ENCODE measurements around the gene SMIM9.

DNA sequence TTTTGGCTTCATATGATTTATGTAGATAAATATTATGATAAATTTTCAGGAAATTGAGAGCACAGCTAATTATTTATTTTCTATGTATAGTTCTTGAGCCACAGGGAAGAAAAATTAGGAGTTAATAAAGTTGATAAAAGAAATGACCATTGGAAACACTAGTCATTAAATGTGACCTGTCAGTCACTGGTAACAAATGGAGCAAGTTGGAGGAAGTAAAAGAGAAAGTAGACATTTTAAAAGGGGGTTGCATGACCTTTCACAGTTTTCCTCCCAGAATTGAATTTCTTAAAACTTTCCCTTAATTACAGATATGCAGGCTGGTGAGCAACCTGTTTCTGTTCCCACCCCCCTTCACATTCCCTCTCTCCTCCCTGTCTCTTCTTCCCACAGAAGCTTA, 5.3 kb downstream of the SMIM9 start:
- TF ChIP-seq POLR2A (IDR thresholded peaks at IDR 0.05; ENCODE audit: borderline replicate concordance, extremely low read depth, insufficient read depth, insufficient read length) (no peak), ZNF274 (IDR thresholded peaks at IDR 0.05; ENCODE audit: low read depth, low read length) (no peak), POLR2AphosphoS5 (IDR thresholded peaks at IDR 0.05; ENCODE audit: low read depth, low read length) (no peak), EZH2 (IDR thresholded peaks at IDR 0.05) (no peak), TCF7L2 (IDR thresholded peaks at IDR 0.05; ENCODE audit: borderline replicate concordance, extremely low read depth, insufficient read depth, insufficient read length) (no peak), YY1 (IDR thresholded peaks at IDR 0.05; ENCODE audit: extremely low read depth, insufficient replicate concordance, low read depth, low read length) (no peak), SIN3A (IDR thresholded peaks at IDR 0.05; ENCODE audit: low read depth) (no peak), EZH2phosphoT487 (IDR thresholded peaks at IDR 0.05; ENCODE audit: borderline replicate concordance) (no peak)
- TF ChIP-seq, protein P1, sequence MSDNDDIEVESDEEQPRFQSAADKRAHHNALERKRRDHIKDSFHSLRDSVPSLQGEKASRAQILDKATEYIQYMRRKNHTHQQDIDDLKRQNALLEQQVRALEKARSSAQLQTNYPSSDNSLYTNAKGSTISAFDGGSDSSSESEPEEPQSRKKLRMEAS (IDR thresholded peaks at IDR 0.05), result no peak
- TF ChIP-seq, protein P2, sequence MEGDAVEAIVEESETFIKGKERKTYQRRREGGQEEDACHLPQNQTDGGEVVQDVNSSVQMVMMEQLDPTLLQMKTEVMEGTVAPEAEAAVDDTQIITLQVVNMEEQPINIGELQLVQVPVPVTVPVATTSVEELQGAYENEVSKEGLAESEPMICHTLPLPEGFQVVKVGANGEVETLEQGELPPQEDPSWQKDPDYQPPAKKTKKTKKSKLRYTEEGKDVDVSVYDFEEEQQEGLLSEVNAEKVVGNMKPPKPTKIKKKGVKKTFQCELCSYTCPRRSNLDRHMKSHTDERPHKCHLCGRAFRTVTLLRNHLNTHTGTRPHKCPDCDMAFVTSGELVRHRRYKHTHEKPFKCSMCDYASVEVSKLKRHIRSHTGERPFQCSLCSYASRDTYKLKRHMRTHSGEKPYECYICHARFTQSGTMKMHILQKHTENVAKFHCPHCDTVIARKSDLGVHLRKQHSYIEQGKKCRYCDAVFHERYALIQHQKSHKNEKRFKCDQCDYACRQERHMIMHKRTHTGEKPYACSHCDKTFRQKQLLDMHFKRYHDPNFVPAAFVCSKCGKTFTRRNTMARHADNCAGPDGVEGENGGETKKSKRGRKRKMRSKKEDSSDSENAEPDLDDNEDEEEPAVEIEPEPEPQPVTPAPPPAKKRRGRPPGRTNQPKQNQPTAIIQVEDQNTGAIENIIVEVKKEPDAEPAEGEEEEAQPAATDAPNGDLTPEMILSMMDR (IDR thresholded peaks at IDR 0.05 in 2 of 3, conservative IDR thresholded peaks at IDR 0.05 in 1 of 3; ENCODE audit: borderline replicate concordance in 1 of 3, insufficient read depth in 1 of 3, low read depth in 2 of 3, low read length in 2 of 3), result no peak
- TF ChIP-seq, protein P3, sequence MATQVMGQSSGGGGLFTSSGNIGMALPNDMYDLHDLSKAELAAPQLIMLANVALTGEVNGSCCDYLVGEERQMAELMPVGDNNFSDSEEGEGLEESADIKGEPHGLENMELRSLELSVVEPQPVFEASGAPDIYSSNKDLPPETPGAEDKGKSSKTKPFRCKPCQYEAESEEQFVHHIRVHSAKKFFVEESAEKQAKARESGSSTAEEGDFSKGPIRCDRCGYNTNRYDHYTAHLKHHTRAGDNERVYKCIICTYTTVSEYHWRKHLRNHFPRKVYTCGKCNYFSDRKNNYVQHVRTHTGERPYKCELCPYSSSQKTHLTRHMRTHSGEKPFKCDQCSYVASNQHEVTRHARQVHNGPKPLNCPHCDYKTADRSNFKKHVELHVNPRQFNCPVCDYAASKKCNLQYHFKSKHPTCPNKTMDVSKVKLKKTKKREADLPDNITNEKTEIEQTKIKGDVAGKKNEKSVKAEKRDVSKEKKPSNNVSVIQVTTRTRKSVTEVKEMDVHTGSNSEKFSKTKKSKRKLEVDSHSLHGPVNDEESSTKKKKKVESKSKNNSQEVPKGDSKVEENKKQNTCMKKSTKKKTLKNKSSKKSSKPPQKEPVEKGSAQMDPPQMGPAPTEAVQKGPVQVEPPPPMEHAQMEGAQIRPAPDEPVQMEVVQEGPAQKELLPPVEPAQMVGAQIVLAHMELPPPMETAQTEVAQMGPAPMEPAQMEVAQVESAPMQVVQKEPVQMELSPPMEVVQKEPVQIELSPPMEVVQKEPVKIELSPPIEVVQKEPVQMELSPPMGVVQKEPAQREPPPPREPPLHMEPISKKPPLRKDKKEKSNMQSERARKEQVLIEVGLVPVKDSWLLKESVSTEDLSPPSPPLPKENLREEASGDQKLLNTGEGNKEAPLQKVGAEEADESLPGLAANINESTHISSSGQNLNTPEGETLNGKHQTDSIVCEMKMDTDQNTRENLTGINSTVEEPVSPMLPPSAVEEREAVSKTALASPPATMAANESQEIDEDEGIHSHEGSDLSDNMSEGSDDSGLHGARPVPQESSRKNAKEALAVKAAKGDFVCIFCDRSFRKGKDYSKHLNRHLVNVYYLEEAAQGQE (IDR thresholded peaks at IDR 0.05; ENCODE audit: low read depth), result no peak
